22Rv1 (cell line): ENCODE measurements around the gene NRN1L.
A peak's percentile ranks its signal among the peaks of the same experiment; 100 is the strongest.
"Not testable (repeated sequence)": the region's sequence is repeated elsewhere in the genome, so short reads cannot be mapped to it uniquely, and the experiment has no call there.

Experiments
- H3K27ac ChIP-seq: fragments of 450-650 bp; 2 replicates; pipeline ENCODE4 v1.5.1; 2017
- ZFX ChIP-seq: fragments of 450-650 bp; IDR thresholded peaks from 2 replicates; pipeline ENCODE4 v1.6.1; 2017; ENCODE audit warnings: antibody characterized with exemption, borderline replicate concordance
- TF ChIP-seq, protein P1 (sequence below): fragments of 450-650 bp; IDR thresholded peaks from 2 replicates; pipeline ENCODE4 v1.5.1; 2017; ENCODE audit warnings: mild to moderate bottlenecking

NRN1L gene

GRCh38 chr16:67884684-67885083, at the start of gene NRN1L:
TSS of gene NRN1L (plus strand) at chr16:67884885. CDS start at chr16:67884904, 19 bp downstream.
- peak within 1 kb of the TSS; percentile 29 for H3K27ac ChIP-seq
- TF ChIP-seq, protein P1, sequence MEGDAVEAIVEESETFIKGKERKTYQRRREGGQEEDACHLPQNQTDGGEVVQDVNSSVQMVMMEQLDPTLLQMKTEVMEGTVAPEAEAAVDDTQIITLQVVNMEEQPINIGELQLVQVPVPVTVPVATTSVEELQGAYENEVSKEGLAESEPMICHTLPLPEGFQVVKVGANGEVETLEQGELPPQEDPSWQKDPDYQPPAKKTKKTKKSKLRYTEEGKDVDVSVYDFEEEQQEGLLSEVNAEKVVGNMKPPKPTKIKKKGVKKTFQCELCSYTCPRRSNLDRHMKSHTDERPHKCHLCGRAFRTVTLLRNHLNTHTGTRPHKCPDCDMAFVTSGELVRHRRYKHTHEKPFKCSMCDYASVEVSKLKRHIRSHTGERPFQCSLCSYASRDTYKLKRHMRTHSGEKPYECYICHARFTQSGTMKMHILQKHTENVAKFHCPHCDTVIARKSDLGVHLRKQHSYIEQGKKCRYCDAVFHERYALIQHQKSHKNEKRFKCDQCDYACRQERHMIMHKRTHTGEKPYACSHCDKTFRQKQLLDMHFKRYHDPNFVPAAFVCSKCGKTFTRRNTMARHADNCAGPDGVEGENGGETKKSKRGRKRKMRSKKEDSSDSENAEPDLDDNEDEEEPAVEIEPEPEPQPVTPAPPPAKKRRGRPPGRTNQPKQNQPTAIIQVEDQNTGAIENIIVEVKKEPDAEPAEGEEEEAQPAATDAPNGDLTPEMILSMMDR: no peak
- TF ChIP-seq ZFX: no peak

DNA sequence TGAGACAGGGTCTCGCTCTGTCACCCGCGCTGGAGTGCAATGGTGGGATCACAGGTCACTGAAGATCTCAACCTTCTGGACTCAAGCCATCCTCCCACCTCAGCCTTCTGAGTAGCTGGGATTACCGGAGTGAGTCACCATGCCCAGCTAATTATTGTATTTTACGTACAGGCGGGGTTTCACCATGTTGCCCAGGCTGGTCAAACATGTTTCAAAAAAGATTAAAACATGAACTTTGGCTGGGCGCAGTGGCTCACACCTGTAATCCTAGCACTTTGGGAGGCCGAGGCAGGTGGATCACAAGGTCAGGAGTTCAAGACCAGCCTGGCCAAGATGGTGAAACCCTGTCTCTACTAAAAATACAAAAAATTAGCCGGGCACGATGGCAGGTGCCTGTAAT, 47.5 kb upstream of the NRN1L start:
- not testable (repeated sequence) for H3K27ac ChIP-seq

GRCh38 chr16:67837811-67838210, 46.9 kb upstream of the NRN1L start:
- TF ChIP-seq, protein P1: no peak
- TF ChIP-seq ZFX: no peak
- no peak overlapping the region for H3K27ac ChIP-seq

DNA sequence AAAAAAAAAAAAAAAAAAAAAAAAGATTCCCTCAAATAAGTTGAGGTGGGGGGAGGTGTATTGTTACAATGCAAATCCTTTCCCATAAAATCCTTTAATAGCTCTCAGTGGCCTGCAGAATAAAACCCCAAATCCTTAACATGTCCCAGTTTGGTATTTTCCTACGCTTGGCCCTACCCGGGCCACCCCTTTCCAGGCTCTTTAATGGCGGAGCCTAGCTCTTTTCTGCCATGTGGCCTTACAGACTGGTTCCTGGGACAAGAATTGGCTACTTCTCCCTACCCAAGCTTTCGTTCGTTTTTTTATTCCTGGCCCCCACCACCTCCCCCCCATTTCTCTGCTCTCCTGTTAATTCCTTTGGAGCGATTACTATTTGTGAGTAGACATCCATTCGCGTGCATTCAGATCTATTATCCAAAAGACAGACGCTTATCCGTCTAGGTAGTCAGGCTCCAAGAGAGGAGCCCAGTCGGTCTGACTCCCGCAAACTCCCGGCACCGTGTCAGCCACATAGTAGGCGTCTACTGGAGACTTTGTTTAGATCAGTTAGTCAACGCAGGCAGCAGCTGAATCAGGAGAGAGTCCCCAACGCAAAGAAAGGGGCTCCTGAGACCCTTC, 43.4 kb upstream of the NRN1L start:
- peak overlapping the region; percentile 97 for H3K27ac ChIP-seq

DNA sequence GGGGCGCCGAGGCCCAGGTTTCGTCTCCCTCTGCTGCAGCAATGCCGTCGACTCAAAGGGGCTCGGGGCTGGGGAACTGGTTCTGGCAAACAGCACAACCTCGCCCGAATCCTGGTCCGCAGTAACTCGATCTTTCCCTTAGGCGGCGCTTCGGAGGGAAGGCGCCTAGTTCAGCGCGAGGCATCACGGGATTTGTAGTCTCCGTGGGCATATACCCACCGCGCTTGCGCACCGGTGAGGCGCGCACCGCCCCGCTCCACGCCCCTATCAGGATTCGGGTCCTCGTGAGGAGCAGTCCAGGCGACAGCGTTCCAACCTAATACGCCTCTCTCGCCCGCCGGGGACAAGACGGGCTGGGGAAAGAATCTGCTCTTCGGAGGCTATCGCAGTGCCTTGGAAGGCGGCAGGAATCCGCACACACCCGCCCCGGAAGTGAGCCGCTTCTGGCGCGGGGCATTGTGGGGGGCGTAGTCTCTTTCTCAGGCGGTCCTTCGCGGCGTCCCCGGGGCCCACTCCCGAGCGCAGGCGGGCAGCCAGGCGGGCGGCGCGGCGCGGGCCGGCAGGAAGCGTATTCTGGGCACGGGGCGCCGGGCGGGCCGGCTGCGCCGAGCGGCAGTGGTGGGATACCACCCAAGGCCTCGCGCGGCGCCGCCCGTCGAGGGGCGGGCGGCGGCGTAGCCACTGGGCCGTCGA, 42.7 kb upstream of the NRN1L start, which contains the start of gene THAP11:
THAP11 (plus strand) TSS at position 505 of the 693 bp plus-strand sequence. CDS start 235 bp downstream, outside the sequence.
- peak within 1 kb of the TSS; percentile 97 for H3K27ac ChIP-seq
- TF ChIP-seq ZFX: no peak
- TF ChIP-seq, protein P1: peak; percentile 91

More for the DNA sequence above, 43.4 kb upstream of the NRN1L start:
- no peak for TF ChIP-seq ZFX
- TF ChIP-seq, protein P1: no peak

DNA sequence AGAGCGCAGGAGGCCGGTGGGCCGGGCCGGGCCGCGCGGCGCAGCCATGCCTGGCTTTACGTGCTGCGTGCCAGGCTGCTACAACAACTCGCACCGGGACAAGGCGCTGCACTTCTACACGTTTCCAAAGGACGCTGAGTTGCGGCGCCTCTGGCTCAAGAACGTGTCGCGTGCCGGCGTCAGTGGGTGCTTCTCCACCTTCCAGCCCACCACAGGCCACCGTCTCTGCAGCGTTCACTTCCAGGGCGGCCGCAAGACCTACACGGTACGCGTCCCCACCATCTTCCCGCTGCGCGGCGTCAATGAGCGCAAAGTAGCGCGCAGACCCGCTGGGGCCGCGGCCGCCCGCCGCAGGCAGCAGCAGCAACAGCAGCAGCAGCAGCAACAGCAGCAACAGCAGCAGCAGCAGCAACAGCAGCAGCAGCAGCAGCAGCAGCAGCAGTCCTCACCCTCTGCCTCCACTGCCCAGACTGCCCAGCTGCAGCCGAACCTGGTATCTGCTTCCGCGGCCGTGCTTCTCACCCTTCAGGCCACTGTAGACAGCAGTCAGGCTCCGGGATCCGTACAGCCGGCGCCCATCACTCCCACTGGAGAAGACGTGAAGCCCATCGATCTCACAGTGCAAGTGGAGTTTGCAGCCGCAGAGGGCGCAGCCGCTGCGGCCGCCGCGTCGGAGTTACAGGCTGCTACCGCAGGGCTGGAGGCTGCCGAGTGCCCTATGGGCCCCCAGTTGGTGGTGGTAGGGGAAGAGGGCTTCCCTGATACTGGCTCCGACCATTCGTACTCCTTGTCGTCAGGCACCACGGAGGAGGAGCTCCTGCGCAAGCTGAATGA, 42.0 kb upstream of the NRN1L start:
- TF ChIP-seq, protein P1: no peak
- no peak for TF ChIP-seq ZFX
- peak overlapping the region; percentile 97 for H3K27ac ChIP-seq

DNA sequence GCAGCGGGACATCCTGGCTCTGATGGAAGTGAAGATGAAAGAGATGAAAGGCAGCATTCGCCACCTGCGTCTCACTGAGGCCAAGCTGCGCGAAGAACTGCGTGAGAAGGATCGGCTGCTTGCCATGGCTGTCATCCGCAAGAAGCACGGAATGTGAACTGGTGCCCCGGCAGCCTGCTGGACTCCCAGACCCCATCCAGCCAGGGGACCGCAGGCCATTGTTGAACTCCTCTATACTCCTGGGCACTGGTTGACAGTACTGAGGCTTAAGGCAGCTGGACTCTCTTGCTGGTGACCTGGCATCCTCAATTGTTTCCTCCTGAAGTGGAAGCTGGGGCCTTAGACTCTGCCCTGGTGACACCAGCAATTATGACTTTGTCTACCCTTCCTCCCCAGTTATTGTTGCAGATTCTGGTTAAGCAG, 41.3 kb upstream of the NRN1L start:
- no peak for TF ChIP-seq ZFX
- TF ChIP-seq, protein P1: no peak
- H3K27ac ChIP-seq: peak overlapping the region; percentile 97
